HG03175 (cell line): ENCODE results near the gene EAF1.
"Not testable (repeated sequence)": the region's sequence is repeated elsewhere in the genome, so short reads cannot be mapped to it uniquely, and the experiment has no call there.

ENCODE experiments used
- ATAC-seq: cut with Tn5 transposase; IDR thresholded peaks from one replicate; pipeline ENCODE4 v1.9.1; 2021; ENCODE audit warnings: mild to moderate bottlenecking, moderate library complexity; ENCODE audit not compliant: unreplicated experiment

Gene EAF1

DNA sequence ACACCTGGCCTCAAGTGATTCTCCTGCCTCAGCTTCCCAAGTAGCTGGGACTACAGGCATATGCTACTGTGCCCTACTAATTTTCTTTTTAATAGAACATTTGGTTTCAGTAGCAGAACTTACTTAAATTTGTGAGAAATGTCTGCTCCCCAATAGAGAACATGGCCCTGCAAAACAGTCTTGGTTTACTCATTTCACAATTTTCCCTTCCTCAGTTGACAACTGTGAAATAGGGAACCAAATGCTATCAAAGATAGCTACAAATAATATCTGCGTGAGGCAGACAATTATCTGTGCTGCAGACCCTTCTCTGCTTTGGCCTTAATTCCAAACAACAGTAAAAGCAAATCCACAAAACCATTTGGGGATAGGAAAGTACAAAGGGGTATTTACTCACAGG lies 22.6 kb upstream of the EAF1 start:
- no peak for ATAC-seq

GRCh38 chr3:15405448-15406050 lies 21.8 kb upstream of the EAF1 start:
- no peak for ATAC-seq

DNA sequence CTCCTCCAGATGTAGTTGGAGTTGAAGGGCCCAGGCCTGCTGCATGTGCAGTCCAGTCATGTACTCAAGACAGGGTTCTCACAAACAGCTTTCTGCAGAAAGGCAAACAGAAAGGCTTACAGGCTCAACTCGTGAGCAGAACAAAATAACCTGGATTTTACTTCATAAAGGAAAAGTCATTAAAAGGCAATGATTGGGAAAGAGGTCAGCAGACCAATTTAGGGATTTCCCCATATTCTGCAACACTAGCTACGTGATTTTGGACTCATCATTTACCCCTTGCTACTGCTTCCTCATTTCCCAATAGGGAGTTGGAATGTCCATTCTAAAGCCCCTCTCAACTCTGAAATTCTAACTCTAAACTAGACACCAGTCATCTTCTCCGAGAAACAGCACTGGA lies 18.2 kb upstream of the EAF1 start:
- no peak for ATAC-seq

- ATAC-seq: no peak
These were observed 17.6 kb upstream of the EAF1 start for GRCh38 chr3:15409774-15410173.

GRCh38 chr3:15410966-15411365 lies 16.4 kb upstream of the EAF1 start:
- ATAC-seq: not testable (repeated sequence)

DNA sequence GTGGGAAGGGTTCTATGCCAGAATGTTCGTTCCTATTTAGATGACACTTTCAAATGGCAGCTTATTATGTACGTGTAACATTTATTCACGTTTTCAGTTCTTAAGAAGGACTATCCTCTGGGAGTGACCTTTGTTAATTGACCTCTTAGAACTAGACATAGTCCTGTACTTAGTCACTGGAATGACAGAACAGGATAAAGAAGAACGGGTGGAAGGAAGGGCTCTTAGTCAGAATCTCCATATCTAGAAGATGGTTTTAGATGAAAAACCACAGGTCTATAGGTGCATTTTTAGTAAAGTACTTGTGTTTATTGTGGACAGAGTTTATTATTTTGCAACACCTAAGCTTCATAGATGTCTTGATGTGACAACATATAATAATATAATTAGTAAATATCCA lies 6.5 kb upstream of the EAF1 start:
- no peak for ATAC-seq

DNA sequence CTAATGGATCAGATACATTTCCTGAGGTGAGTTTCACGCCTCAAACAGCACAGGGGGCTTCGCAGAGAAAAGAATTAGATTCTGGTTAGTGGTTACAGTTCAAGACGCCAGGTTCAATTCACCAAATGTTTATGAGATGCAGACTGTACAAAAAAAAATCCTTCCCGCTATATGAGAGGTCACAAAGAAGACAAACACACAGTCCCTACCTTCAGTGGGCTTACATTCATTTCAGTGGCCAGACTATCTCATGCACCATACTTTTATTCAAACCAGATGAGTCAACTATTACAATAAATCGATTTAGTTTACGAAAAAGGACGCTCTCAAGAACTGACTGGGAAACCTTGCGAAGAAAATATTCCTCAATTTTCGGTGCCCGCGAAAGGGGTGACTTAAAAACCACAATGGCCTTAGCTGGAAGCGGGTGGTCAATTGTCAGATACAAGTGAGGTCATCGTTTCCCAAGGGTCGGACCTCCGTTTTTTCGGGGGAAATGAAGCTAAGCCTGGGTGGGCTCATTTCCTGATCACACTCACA lies 749 bp upstream of the EAF1 start:
- ATAC-seq: no peak

DNA sequence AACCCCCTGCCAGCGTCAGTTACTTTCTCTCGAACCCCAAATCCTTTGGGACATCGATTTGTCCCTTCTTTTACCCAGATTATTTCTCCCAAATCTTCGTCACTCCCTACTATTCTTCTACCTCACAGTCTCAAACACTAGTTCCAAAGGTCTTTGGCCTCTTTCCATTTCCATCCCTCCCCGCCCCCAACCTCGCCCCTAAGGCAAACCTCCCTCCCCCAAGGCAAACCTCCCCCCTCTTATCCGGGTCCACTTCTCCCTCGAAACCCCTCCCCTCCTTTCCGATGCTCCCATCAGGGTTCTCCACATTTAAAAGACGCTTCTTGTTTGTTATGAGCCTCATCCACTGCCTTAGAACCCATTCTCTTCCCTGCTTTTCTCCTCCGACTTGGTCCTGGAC lies 583 bp downstream of the EAF1 start:
- ATAC-seq: no peak

DNA sequence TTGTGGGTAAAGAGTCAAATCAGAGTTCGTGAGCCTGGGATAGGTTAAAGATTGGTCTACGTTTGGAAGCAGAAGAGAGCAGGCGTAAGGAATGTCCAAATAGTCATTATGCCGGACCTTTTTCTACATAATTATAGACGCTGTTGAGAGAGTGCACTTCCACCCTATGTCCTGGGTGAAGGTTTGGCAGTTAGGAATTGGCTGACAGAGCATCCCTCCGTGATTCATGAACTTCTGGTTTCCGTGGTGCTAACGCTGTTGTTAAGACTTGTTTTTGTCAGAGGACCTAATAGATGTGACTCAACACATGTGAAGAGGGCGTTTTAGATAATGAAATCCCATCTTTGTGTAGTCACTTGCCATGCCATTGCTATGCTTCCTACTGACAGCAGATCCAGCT lies 1.1 kb downstream of the EAF1 start:
- ATAC-seq: no peak

- no peak for ATAC-seq
These were observed 1.7 kb downstream of the EAF1 start for GRCh38 chr3:15429080-15429479.

DNA sequence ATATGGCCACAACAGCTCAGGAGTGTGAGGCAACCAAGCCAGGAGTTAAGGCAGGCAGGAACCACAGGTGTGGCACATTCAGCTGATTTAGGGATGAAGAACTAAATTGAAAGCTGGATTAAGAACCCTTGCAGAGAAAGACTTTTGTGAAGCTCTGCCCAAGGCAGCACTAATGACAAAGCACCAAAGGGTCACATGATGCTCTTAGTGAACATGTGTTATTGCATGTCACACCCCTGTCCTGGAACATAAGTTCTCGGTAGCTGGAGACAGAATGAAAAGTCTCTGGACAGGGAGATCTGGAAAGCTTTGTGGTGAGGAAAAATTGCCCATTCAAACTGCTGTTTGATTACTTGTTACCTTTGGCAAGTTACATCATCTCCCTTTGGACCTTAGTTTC lies 3.2 kb downstream of the EAF1 start:
- ATAC-seq: no peak

- no peak for ATAC-seq
These were observed 3.9 kb downstream of the EAF1 start for GRCh38 chr3:15431256-15431837.

DNA sequence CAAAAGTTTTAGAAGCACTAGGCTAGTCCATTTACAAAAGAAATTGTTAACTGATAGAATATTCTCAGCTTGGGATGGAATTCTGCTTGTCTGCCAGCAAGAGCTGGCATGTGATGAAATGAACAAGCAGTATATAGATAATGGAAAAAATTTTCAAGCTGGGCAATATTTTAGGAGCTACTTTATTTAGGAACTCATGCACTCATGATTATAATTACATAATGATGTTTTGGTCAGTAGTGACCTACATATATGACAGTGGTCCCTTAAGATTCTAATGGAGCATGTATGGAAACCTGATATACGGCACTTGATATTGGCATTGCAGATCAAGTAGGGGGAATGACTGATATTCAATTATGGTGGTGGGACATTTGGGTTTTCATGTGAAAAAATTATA lies 6.1 kb downstream of the EAF1 start:
- ATAC-seq: no peak

GRCh38 chr3:15434756-15435155 lies 7.4 kb downstream of the EAF1 start:
- no peak for ATAC-seq

- no peak for ATAC-seq
These were observed 8.8 kb downstream of the EAF1 start for GRCh38 chr3:15436246-15436645.

- ATAC-seq: no peak
These were observed 11.6 kb downstream of the EAF1 start for GRCh38 chr3:15438983-15439382.

GRCh38 chr3:15439476-15439875 lies 12.1 kb downstream of the EAF1 start:
- no peak for ATAC-seq

GRCh38 chr3:15440891-15441290 lies 13.5 kb downstream of the EAF1 start:
- ATAC-seq: no peak

DNA sequence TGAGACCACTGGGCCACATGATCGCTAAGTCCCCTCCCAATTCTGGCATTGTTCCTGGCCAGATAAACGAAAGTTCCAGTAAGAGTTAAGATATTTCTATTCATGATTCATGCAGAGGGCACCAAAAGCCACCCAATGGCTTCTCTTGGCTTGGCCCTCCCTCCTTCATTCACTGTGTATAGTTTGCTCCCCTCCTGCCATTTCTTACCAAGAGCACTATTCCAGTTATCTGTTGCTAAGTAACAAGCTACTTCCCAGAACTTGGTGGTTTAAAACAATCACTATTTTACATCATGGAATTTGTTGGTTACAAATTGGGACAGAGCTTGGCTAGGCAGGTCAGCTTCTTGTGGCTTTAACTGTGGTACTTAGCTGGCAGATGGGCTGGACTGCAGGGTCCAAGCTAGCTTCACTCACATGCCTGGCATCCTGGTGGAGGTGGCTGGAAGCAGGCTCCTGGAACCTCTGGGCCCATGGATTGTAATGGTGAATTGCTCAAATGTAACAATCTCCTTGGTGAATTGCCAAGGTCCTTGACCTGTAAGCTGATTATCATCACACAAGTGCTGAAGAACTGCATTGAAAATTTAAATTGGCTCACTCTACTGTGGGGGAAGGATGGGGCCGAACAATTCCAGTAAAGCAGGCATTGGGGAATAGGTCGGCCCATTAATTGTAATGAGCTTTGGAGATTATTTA lies 16.6 kb downstream of the EAF1 start:
- ATAC-seq: no peak

- no peak for ATAC-seq
These were observed 22.3 kb downstream of the EAF1 start for GRCh38 chr3:15449489-15450224.

DNA sequence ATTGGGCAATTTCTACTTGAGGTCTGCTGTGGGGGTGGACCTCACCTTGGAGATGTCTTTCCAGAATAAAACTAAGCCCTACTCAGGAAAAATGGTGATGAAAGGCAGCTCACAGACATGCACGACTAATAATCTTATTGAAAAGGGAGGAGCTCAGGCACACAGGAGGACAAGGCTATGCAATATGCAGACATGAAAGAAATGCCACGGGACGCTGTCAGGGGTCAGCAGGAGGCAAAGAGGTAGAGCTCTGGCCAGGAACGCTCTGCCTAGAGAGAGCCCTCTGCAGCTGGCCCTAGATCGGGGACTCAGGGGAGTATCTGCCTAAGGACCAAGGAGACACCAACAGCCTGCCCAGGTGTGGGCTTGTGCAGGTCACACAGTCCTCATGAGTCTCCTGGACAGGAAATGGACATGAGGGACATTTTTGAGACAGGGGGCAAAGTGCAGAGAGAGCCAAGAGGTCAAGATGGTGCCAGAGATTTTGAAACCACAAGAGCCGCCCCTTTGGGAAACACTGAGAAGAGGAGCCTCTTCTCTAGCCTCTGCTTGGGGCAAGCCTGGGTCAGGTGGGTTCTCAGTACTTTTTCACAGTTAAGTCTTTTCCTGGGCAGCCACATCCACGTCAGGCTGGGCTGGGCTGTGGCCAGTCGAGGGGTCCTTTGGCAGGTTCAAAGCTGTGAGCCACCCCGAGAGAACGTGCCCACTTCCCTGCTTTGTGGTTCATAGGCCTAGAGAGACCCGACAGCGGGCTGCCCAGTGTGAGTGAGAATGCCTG lies 23.2 kb downstream of the EAF1 start:
- no peak for ATAC-seq
